ENCODE data around the gene SMC6.

Gene SMC6

DNA sequence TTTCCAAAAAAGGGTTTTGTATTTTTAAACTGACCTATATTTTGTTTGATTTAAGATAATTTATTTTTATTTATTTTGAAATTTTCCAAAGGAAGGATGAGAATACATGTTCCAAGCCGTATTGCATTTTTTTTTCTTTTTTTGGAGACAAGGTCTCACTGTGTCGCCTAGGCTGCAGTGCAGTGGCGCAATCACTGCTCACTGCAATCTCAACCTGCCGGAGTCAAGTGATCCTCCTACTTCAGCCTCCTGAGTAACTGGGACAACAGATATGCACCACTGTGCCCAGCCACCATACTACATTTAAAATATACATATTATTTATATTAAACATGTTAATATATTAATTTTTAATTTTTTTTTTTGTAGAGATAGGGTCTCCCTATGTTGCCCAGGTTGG, 15.3 kb upstream of the SMC6 start:
- DNase-seq (ENCODE audit: low read depth): no peak
- no peak overlapping the region for H3K4me3 ChIP-seq (ENCODE audit: control insufficient read depth, low read depth, low read length)
- no peak for TF ChIP-seq CTCF (IDR thresholded peaks at IDR 0.05; ENCODE audit: control insufficient read depth, insufficient read depth, low read depth, low read length, missing control alignments)

GRCh38 chr2:17765398-17765797, 11.8 kb upstream of the SMC6 start:
- TF ChIP-seq CTCF (IDR thresholded peaks at IDR 0.05; ENCODE audit: control insufficient read depth, insufficient read depth, low read depth, low read length, missing control alignments): no peak
- DNase-seq (ENCODE audit: low read depth): no peak
- no peak overlapping the region for H3K4me3 ChIP-seq (ENCODE audit: control insufficient read depth, low read depth, low read length)

GRCh38 chr2:17763641-17764333, 10.2 kb upstream of the SMC6 start:
- H3K4me3 ChIP-seq (ENCODE audit: control insufficient read depth, low read depth, low read length): no peak overlapping the region
- no peak for TF ChIP-seq CTCF (IDR thresholded peaks at IDR 0.05; ENCODE audit: control insufficient read depth, insufficient read depth, low read depth, low read length, missing control alignments)
- no peak for DNase-seq (ENCODE audit: low read depth)

DNA sequence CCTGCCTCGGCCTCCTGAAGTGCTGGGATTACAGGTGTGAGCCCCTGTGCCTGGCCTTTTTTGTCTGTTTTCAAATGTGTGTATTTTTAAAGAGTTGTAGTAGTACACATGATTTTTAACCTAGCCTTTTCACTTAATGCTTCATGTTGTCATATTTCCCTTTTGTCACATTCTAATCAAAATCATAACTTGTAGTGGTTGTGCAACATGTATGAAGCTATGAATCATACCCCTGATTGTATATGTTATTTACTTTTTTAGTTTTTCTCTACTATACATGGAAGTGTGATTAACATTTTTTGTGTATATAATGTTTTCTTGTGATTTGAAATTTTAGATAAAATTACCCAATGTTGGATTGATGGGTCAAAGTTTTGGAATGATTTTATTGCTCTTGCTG, 8.8 kb upstream of the SMC6 start:
- no peak for DNase-seq (ENCODE audit: low read depth)
- TF ChIP-seq CTCF (IDR thresholded peaks at IDR 0.05; ENCODE audit: control insufficient read depth, insufficient read depth, low read depth, low read length, missing control alignments): no peak
- H3K4me3 ChIP-seq (ENCODE audit: control insufficient read depth, low read depth, low read length): no peak overlapping the region

DNA sequence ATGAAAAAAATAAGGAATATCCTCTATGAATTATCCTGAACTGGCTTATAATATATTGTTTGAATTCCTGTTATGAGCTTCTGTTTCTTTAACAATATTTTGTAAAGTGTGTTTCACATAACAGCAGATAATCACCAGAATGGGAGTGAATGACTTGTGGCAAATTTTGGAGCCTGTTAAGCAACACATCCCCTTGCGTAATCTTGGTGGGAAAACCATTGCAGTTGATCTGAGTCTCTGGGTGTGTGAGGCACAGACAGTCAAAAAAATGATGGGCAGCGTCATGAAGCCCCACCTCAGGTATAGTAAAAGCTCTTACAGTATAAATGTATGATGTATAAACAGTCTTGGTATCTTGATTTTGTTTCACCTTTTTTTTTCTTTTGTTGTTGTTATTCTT, 6.2 kb upstream of the SMC6 start:
- no peak overlapping the region for H3K4me3 ChIP-seq (ENCODE audit: control insufficient read depth, low read depth, low read length)
- no peak for TF ChIP-seq CTCF (IDR thresholded peaks at IDR 0.05; ENCODE audit: control insufficient read depth, insufficient read depth, low read depth, low read length, missing control alignments)
- no peak for DNase-seq (ENCODE audit: low read depth)

DNA sequence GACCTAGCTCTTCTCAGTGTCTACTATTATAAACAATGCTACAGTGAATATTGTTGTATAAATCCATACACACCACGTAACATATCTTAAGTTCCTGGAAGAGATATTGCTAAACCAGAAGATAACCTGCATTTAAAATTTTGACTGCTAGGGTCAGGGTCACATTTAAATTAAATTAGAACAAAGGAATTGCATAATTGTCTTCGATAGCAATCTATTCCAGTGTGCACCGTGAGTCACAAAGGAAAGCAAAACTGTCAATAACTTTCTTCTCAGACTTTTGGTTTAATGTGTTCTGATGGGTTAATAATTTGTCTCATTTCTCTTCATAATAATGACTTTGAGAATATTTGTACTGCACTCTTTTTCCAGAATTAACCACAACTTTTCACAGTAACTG, 4.5 kb upstream of the SMC6 start:
- no peak overlapping the region for H3K4me3 ChIP-seq (ENCODE audit: control insufficient read depth, low read depth, low read length)
- no peak for TF ChIP-seq CTCF (IDR thresholded peaks at IDR 0.05; ENCODE audit: control insufficient read depth, insufficient read depth, low read depth, low read length, missing control alignments)
- DNase-seq (ENCODE audit: low read depth): no peak

DNA sequence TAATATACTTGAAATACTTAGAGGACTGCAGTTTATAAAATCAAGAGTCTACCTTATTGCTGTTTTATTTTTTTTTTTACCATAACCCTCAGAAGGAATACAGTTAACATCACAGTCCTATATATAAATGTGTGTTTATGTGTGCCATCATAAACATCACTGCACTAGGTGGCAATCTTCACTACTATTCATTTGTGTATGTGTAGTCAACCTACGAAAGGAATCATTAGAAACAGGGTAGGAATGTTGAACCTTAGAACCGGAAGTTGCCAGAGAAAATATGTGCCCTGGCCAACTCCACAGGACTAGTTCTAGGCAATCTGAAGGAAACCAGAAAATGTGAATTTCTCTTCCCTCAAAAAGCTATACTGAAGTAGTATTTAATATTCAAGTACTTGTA, 3.7 kb upstream of the SMC6 start:
- no peak for DNase-seq (ENCODE audit: low read depth)
- H3K4me3 ChIP-seq (ENCODE audit: control insufficient read depth, low read depth, low read length): no peak overlapping the region
- TF ChIP-seq CTCF (IDR thresholded peaks at IDR 0.05; ENCODE audit: control insufficient read depth, insufficient read depth, low read depth, low read length, missing control alignments): no peak
